Lower leg skin (tissue), 3 donors: Measurements from ENCODE around the gene NUTM2F.
"Not testable (repeated sequence)": the region's sequence is repeated elsewhere in the genome, so short reads cannot be mapped to it uniquely, and the experiment has no call there.

Experiments
- POLR2A ChIP-seq, 2 donors: fragments of 450-650 bp; IDR thresholded peaks; one replicate each; pipeline ENCODE4 v1.6.1; 2016 to 2017; ENCODE audit warnings: antibody characterized with exemption in 2 of 2, mild to moderate bottlenecking in 1 of 2, moderate library complexity in 1 of 2
- TF ChIP-seq, protein P1 (sequence below), 3 donors: fragments of 450-650 bp; IDR thresholded peaks; one replicate each; pipeline ENCODE4 v1.5.1; 2016; ENCODE audit warnings: antibody characterized with exemption in 3 of 3, mild to moderate bottlenecking in 3 of 3, moderate library complexity in 2 of 3

DNA sequence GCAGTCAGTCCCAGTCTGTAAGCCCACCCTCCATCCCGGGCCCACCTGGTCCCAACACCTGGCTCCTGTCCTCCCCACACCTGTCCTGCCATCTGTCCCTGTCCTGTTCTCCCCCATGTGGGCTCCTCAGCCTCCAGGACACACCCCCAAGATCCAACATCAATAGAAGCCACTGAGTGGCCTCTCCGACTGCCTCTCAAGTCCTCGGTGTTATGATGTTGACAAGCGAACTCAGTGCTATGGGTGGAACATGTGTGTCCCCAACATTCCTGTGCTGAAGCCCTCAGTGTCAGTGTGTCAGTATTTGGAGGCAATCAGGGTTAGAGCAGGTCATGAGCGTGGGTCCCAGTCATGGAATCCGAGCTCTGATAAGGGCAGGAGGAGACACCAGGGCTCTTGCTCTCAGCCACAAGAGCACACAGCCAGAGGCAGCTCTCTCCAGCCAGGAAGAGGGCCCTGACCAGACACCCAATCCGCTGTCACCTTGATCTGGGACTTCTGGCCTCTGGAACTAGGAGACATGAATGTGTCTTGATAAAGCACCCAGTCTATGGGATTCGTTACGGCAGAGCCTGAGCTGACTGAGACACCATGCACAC lies 6.0 kb downstream of the NUTM2F start:
- not testable (repeated sequence) for TF ChIP-seq POLR2A (IDR thresholded peaks at IDR 0.05)
- TF ChIP-seq, protein P1, sequence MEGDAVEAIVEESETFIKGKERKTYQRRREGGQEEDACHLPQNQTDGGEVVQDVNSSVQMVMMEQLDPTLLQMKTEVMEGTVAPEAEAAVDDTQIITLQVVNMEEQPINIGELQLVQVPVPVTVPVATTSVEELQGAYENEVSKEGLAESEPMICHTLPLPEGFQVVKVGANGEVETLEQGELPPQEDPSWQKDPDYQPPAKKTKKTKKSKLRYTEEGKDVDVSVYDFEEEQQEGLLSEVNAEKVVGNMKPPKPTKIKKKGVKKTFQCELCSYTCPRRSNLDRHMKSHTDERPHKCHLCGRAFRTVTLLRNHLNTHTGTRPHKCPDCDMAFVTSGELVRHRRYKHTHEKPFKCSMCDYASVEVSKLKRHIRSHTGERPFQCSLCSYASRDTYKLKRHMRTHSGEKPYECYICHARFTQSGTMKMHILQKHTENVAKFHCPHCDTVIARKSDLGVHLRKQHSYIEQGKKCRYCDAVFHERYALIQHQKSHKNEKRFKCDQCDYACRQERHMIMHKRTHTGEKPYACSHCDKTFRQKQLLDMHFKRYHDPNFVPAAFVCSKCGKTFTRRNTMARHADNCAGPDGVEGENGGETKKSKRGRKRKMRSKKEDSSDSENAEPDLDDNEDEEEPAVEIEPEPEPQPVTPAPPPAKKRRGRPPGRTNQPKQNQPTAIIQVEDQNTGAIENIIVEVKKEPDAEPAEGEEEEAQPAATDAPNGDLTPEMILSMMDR (IDR thresholded peaks at IDR 0.05): not testable (repeated sequence)
